HepG2 (cell line): Measurements from ENCODE around the gene AARSD1. TPM values are rescaled to one million over a fixed set of nuclear protein-coding genes. Genes with fewer than 3 reads are reported as not detected.

ENCODE experiments used
- AGO1 ChIP-seq: fragments of 200-400 bp; formaldehyde crosslinking; IDR thresholded peaks from 2 replicates; pipeline ENCODE4 v1.6.1; 2017; ENCODE audit warnings: mild to moderate bottlenecking, low read depth, low read length, moderate library complexity; ENCODE audit not compliant: poor library complexity, severe bottlenecking
- FOXA1 ChIP-seq, 2 experiments: fragments of 450-650 bp in 1 of 2; sonication (generic) in 1 of 2; formaldehyde crosslinking in 1 of 2; IDR thresholded peaks; 2 replicates each; pipeline versions ENCODE4 v1.4.0 to v1.6.1; 2016 to 2020; ENCODE audit warnings: missing genetic modification reagents in 1 of 2
- FOXA3 ChIP-seq: IDR thresholded peaks from 2 replicates; pipeline ENCODE4 v1.6.1; 2016; ENCODE audit warnings: missing genetic modification reagents, missing compliant biosample characterization
- HES4 ChIP-seq: sonication (generic); formaldehyde crosslinking; IDR thresholded peaks from 2 replicates; pipeline ENCODE4 v1.9.0; 2021; ENCODE audit warnings: mild to moderate bottlenecking, missing genetic modification reagents, borderline replicate concordance
- JARID2 ChIP-seq: sonication (generic); formaldehyde crosslinking; IDR thresholded peaks from 2 replicates; pipeline ENCODE4 v1.8.1; 2023; ENCODE audit warnings: missing genetic modification reagents, inconsistent platforms; ENCODE audit not compliant: insufficient replicate concordance
- KDM6A ChIP-seq: IDR thresholded peaks from 2 replicates; pipeline ENCODE4 v1.6.1; 2016; ENCODE audit warnings: low read depth
- NFE2L2 ChIP-seq: fragments of 150-350 bp; IDR thresholded peaks from 2 replicates; pipeline ENCODE4 v1.6.1; 2014; ENCODE audit warnings: low read length
- NR2F6 ChIP-seq, 2 experiments: IDR thresholded peaks; 2 replicates each; pipeline ENCODE4 v1.6.1; 2016; ENCODE audit warnings: antibody characterized with exemption in 1 of 2, mild to moderate bottlenecking in 1 of 2
- PCBP1 ChIP-seq: fragments of 200-400 bp; formaldehyde crosslinking; IDR thresholded peaks from 2 replicates; pipeline ENCODE4 v1.6.1; 2017; ENCODE audit warnings: mild to moderate bottlenecking, low read depth, low read length, borderline replicate concordance
- POLR2AphosphoS2 ChIP-seq: IDR thresholded peaks from 2 replicates; pipeline ENCODE4 v1.6.1; 2011; ENCODE audit warnings: low read depth, low read length, improper control_type of control experiment
- SUZ12 ChIP-seq: fragments of 150-350 bp; IDR thresholded peaks from 2 replicates; pipeline ENCODE4 v1.6.1; 2014; ENCODE audit warnings: low read depth, low read length
- U2AF2 ChIP-seq: fragments of 200-400 bp; formaldehyde crosslinking; IDR thresholded peaks from 2 replicates; pipeline ENCODE4 v1.6.1; 2017; ENCODE audit warnings: low read depth, mild to moderate bottlenecking, low read length
- ZFP36L2 ChIP-seq: sonication (generic); formaldehyde crosslinking; IDR thresholded peaks from 2 replicates; pipeline ENCODE4 v1.4.0; 2020; ENCODE audit warnings: missing genetic modification reagents
- ZMYM2 ChIP-seq: sonication (generic); formaldehyde crosslinking; IDR thresholded peaks from 2 replicates; pipeline ENCODE4 v1.8.0; 2022; ENCODE audit warnings: mild to moderate bottlenecking, missing genetic modification reagents
- ZNF326 ChIP-seq: sonication (generic); formaldehyde crosslinking; IDR thresholded peaks from 2 replicates; pipeline ENCODE4 v1.4.0; 2020; ENCODE audit warnings: missing genetic modification reagents, borderline replicate concordance
- ZNF331 ChIP-seq: sonication (generic); formaldehyde crosslinking; IDR thresholded peaks from 2 replicates; pipeline ENCODE4 v1.4.0; 2020; ENCODE audit warnings: missing genetic modification reagents
- ZNF350 ChIP-seq: sonication (generic); formaldehyde crosslinking; IDR thresholded peaks from 2 replicates; pipeline ENCODE4 v1.4.0; 2020; ENCODE audit warnings: mild to moderate bottlenecking, low read depth, missing genetic modification reagents, borderline replicate concordance
- ZNF782 ChIP-seq: sonication (generic); formaldehyde crosslinking; IDR thresholded peaks from 2 replicates; pipeline ENCODE4 v1.4.0; 2020; ENCODE audit warnings: missing genetic modification reagents, mild to moderate bottlenecking, borderline replicate concordance
- ZNF883 ChIP-seq: sonication (generic); formaldehyde crosslinking; IDR thresholded peaks from 2 replicates; pipeline ENCODE4 v1.5.1; 2020; ENCODE audit warnings: mild to moderate bottlenecking, missing genetic modification reagents; ENCODE audit errors: not compliant biosample characterization
- ZNF891 ChIP-seq: sonication (generic); formaldehyde crosslinking; IDR thresholded peaks from 2 replicates; pipeline ENCODE4 v1.5.0; 2020; ENCODE audit warnings: mild to moderate bottlenecking, missing genetic modification reagents
- polyA plus RNA-seq, 8 experiments: library from polyadenylated mRNA; depleted of rRNA in 3 of 8; stranded (reverse) in 7 of 8; unstranded in 1 of 8; fragments of >200 nt; fragmentation: Illumina TruSeq in 4 of 8; extraction: Trizol in 4 of 8; gene quantifications; 2 replicates each; pipeline versions ENCODE4 v1.2.1 to v1.2.3, GENCODE V29; 2011 to 2016; ENCODE audit warnings: low read depth in 4 of 8, missing spikeins in 1 of 8, mixed read lengths in 1 of 8; ENCODE audit not compliant: insufficient read depth in 1 of 8
- total RNA-seq, 5 experiments: library from RNA; depleted of rRNA; stranded (reverse); fragments of >200 nt; fragmentation: Illumina TruSeq; extraction: Trizol; gene quantifications; 2 replicates each; pipeline ENCODE4 v1.2.3, GENCODE V29; 2016; ENCODE audit warnings: low read depth in 1 of 5
- TF ChIP-seq, protein P1 (sequence below): IDR thresholded peaks from 2 replicates; pipeline ENCODE4 v1.6.1; 2012; ENCODE audit warnings: low read length, improper control_type of control experiment
- TF ChIP-seq, protein P2 (sequence below): sonication (generic); formaldehyde crosslinking; IDR thresholded peaks from 2 replicates; pipeline ENCODE4 v1.8.1; 2023; ENCODE audit warnings: mild to moderate bottlenecking, inconsistent platforms, moderate library complexity, missing genetic modification reagents, borderline replicate concordance
- TF ChIP-seq, protein P3 (sequence below): sonication (generic); formaldehyde crosslinking; IDR thresholded peaks from 2 replicates; pipeline ENCODE4 v1.5.0; 2020; ENCODE audit warnings: mild to moderate bottlenecking, low read depth, missing genetic modification reagents, borderline replicate concordance
- TF ChIP-seq, protein P4 (sequence below): fragments of 450-650 bp; IDR thresholded peaks from 2 replicates; pipeline ENCODE4 v1.6.1; 2016

The AARSD1 gene
- total and polyA plus RNA-seq, 2 of the 13 experiments (the other 11 are each of a cell fraction or from before 2014, with no cell fraction given), result 24.7 to 29.3 TPM

DNA sequence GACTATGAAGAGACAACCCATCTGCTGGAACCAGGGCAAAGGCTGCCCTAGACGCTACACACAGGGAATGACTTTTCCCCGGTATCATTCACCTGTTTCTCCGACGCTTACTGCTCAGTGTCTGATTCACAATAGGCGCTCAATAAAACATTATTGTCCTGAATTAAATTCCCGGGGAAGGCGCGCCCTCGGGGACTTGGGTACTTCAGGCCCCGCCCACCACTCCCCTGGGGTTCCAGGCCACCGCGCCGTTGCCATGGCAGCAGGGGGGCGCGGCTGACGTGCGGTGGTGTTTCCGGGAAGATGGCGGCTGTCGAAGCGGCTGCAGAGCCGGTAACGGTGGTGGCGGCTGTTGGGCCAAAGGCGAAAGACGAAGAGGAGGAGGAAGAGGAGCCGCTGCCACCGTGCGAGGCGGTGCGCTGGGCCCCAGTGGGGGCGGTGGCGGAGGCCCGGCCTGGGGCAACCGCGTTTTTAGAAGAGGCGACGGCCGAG, 16.1 kb upstream of the AARSD1 start, which contains the start of gene RUNDC1 (continued):
- TF ChIP-seq, protein P1, sequence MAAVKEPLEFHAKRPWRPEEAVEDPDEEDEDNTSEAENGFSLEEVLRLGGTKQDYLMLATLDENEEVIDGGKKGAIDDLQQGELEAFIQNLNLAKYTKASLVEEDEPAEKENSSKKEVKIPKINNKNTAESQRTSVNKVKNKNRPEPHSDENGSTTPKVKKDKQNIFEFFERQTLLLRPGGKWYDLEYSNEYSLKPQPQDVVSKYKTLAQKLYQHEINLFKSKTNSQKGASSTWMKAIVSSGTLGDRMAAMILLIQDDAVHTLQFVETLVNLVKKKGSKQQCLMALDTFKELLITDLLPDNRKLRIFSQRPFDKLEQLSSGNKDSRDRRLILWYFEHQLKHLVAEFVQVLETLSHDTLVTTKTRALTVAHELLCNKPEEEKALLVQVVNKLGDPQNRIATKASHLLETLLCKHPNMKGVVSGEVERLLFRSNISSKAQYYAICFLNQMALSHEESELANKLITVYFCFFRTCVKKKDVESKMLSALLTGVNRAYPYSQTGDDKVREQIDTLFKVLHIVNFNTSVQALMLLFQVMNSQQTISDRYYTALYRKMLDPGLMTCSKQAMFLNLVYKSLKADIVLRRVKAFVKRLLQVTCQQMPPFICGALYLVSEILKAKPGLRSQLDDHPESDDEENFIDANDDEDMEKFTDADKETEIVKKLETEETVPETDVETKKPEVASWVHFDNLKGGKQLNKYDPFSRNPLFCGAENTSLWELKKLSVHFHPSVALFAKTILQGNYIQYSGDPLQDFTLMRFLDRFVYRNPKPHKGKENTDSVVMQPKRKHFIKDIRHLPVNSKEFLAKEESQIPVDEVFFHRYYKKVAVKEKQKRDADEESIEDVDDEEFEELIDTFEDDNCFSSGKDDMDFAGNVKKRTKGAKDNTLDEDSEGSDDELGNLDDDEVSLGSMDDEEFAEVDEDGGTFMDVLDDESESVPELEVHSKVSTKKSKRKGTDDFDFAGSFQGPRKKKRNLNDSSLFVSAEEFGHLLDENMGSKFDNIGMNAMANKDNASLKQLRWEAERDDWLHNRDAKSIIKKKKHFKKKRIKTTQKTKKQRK, result no peak
- TF ChIP-seq, protein P2, sequence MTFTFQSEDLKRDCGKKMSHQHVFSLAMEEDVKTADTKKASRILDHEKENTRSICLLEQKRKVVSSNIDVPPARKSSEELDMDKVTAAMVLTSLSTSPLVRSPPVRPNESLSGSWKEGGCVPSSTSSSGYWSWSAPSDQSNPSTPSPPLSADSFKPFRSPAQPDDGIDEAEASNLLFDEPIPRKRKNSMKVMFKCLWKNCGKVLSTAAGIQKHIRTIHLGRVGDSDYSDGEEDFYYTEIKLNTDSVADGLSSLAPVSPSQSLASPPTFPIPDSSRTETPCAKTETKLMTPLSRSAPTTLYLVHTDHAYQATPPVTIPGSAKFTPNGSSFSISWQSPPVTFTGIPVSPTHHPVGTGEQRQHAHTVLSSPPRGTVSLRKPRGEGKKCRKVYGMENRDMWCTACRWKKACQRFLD (CRISPR knock-in tag), result peak; percentile 35; the same call in 1 of the 2 replicates
- peak; percentile 99 for TF ChIP-seq U2AF2
- TF ChIP-seq KDM6A (CRISPR knock-in tag), result no peak
- TF ChIP-seq, protein P3, sequence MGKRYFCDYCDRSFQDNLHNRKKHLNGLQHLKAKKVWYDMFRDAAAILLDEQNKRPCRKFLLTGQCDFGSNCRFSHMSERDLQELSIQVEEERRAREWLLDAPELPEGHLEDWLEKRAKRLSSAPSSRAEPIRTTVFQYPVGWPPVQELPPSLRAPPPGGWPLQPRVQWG (CRISPR knock-in tag), result no peak
- no peak; the same call in 1 of the 2 replicates for TF ChIP-seq ZNF891
- no peak for TF ChIP-seq ZNF326 (CRISPR knock-in tag)
- TF ChIP-seq ZNF883 (CRISPR knock-in tag), result no peak
- peak; percentile 89 for TF ChIP-seq ZNF782
- no peak; the same call in none of the 2 replicates for TF ChIP-seq FOXA3 (CRISPR knock-in tag)
- no peak for TF ChIP-seq NFE2L2
- TF ChIP-seq ZMYM2 (CRISPR knock-in tag), result no peak
- no peak for TF ChIP-seq NR2F6 (IDR thresholded peaks at IDR 0.05)
- no peak for TF ChIP-seq NR2F6 (CRISPR knock-in tag; IDR thresholded peaks at IDR 0.05)
- TF ChIP-seq FOXA1 (IDR thresholded peaks at IDR 0.05), result no peak
- TF ChIP-seq FOXA1 (CRISPR knock-in tag; IDR thresholded peaks at IDR 0.05), result no peak
- TF ChIP-seq, protein P4, sequence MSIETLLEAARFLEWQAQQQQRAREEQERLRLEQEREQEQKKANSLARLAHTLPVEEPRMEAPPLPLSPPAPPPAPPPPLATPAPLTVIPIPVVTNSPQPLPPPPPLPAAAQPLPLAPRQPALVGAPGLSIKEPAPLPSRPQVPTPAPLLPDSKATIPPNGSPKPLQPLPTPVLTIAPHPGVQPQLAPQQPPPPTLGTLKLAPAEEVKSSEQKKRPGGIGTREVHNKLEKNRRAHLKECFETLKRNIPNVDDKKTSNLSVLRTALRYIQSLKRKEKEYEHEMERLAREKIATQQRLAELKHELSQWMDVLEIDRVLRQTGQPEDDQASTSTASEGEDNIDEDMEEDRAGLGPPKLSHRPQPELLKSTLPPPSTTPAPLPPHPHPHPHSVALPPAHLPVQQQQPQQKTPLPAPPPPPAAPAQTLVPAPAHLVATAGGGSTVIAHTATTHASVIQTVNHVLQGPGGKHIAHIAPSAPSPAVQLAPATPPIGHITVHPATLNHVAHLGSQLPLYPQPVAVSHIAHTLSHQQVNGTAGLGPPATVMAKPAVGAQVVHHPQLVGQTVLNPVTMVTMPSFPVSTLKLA, result peak; percentile 10; the same call in 1 of the 2 replicates
- 0 out of 2 replicates have a peak, but pooled peaks have one; percentile 26 for TF ChIP-seq PCBP1
- TF ChIP-seq HES4, result no peak
- TF ChIP-seq JARID2, result peak; percentile 27
- no peak for TF ChIP-seq POLR2AphosphoS2
- 0 out of 2 replicates have a peak, but pooled peaks have one; percentile 44 for TF ChIP-seq ZFP36L2 (CRISPR knock-in tag)
- TF ChIP-seq ZNF350 (CRISPR knock-in tag), result no peak; the same call in 1 of the 2 replicates
- TF ChIP-seq ZNF331 (CRISPR knock-in tag), result peak; percentile 47; the same call in 1 of the 2 replicates
- TF ChIP-seq AGO1, result peak; percentile 79
- TF ChIP-seq SUZ12, result no peak
